GM18520 (cell line): ENCODE measurements around the gene FZD10.

Experiments used
- ATAC-seq: cut with Tn5 transposase; IDR thresholded peaks from one replicate; pipeline ENCODE4 v1.9.1; 2021; ENCODE audit not compliant: unreplicated experiment

The FZD10 gene

GRCh38 chr12:130162267-130162666 is at the start of gene FZD10:
Gene FZD10, plus strand, starts transcription at chr12:130162464. Its CDS starts 479 bp downstream, at chr12:130162943.
- ATAC-seq = no peak

GRCh38 chr12:130114952-130115351 is 47.3 kb upstream of the FZD10 start:
- ATAC-seq = no peak

- ATAC-seq = no peak
These were observed 46.6 kb upstream of the FZD10 start for GRCh38 chr12:130115646-130116045.

GRCh38 chr12:130116791-130117190 is 45.5 kb upstream of the FZD10 start:
- no peak for ATAC-seq

GRCh38 chr12:130117233-130117632 is 45.0 kb upstream of the FZD10 start:
- no peak for ATAC-seq

GRCh38 chr12:130117701-130118100 is 44.6 kb upstream of the FZD10 start:
- ATAC-seq = no peak

GRCh38 chr12:130118181-130118580 is 44.1 kb upstream of the FZD10 start:
- no peak for ATAC-seq

- ATAC-seq = no peak
These were observed 42.9 kb upstream of the FZD10 start for GRCh38 chr12:130119241-130119861.

- ATAC-seq = no peak
These were observed 42.1 kb upstream of the FZD10 start for GRCh38 chr12:130120012-130120805.

GRCh38 chr12:130121226-130122000 is 40.9 kb upstream of the FZD10 start:
- ATAC-seq = no peak

- ATAC-seq = no peak
These were observed 39.9 kb upstream of the FZD10 start for GRCh38 chr12:130122356-130122755.

- no peak for ATAC-seq
These were observed 38.2 kb upstream of the FZD10 start for GRCh38 chr12:130124106-130124505.

GRCh38 chr12:130124605-130125244 is 37.5 kb upstream of the FZD10 start:
- no peak for ATAC-seq

- no peak for ATAC-seq
These were observed 36.2 kb upstream of the FZD10 start for GRCh38 chr12:130126023-130126432.

GRCh38 chr12:130127532-130127911 is 34.7 kb upstream of the FZD10 start:
- no peak for ATAC-seq

GRCh38 chr12:130127912-130128789 is 34.1 kb upstream of the FZD10 start:
- no peak for ATAC-seq

- ATAC-seq = no peak
These were observed 33.2 kb upstream of the FZD10 start for GRCh38 chr12:130128790-130129735.

GRCh38 chr12:130130346-130130745 is 31.9 kb upstream of the FZD10 start:
- no peak for ATAC-seq

GRCh38 chr12:130131025-130131424 is 31.2 kb upstream of the FZD10 start:
- ATAC-seq = no peak
